K562 (cell line): ENCODE results near the gene FAM149B1. TPM values are rescaled to one million over a fixed set of nuclear protein-coding genes. Genes with fewer than 3 reads are reported as not detected.

Source experiments
- ATAC-seq: fragments of 200-7000 bp; cut with Tn5 transposase; 3 replicates; pipeline ENCODE4 v1.9.1; 2020; ENCODE audit warnings: moderate library complexity
- BruUV-seq: library from RNA; stranded (reverse); fragments of 400-500 nt; replicated peaks from 2 replicates; lab custom pipeline; 2021; lab: Mats Ljungman, UMichigan
- CTCF ChIA-PET: fragments of 300-600 bp; formaldehyde crosslinking; extraction: SDS; loops from one replicate; lab custom pipeline; 2021; ENCODE audit warnings: low intra/inter-chr PET ratio; lab: Yijun Ruan, JAX
- POLR2A ChIA-PET: fragments of 300-600, 350-650 bp; sonication (Branson Sonifier 250); formaldehyde crosslinking; extraction: SDS; loops from one replicate; lab custom pipeline; 2021; ENCODE audit warnings: antibody characterized with exemption, inconsistent platforms; lab: Yijun Ruan, JAX
- DNase-seq, 4 experiments: peaks; one replicate each; pipeline versions ENCODE4 v3.0.0 to v3.0.0-alpha.2; 2011 to 2018; ENCODE audit warnings: low spot score in 3 of 4, mixed read lengths in 3 of 4; ENCODE audit errors: extremely low read depth in 1 of 4
- FAIRE-seq: peaks from 2 replicates; lab custom pipeline; 2011; peaks lifted over from hg19 to GRCh38; lab: Jason Lieb, UNC
- H2AFZ ChIP-seq: 2 replicates; pipeline ENCODE4 v1.6.0; 2011; ENCODE audit warnings: low read depth, low read length, control low read depth, inconsistent platforms
- H3K27ac ChIP-seq: fragments of 200-600 bp; 3 replicates; pipeline ENCODE4 v1.8.0; 2011; ENCODE audit warnings: low read depth, mild to moderate bottlenecking, control low read depth, inconsistent platforms, low read length, moderate library complexity, mixed read lengths; ENCODE audit errors: extremely low read depth
- H3K27me3 ChIP-seq, 2 experiments: fragments of 300-600 bp in 1 of 2; 2 replicates in 1 of 2; 3 replicates in 1 of 2; pipeline versions ENCODE4 v1.6.0 to v1.8.0; 2011; ENCODE audit warnings: inconsistent platforms in 2 of 2, low read length in 2 of 2, mild to moderate bottlenecking in 1 of 2, mixed read lengths in 1 of 2, moderate library complexity in 1 of 2; ENCODE audit not compliant: control insufficient read depth in 2 of 2, insufficient read depth in 2 of 2
- H3K36me3 ChIP-seq: fragments of 300-600 bp; 3 replicates; pipeline ENCODE4 v1.8.0; 2011; ENCODE audit warnings: mild to moderate bottlenecking, low read length, inconsistent platforms; ENCODE audit not compliant: control insufficient read depth, insufficient read depth
- H3K4me1 ChIP-seq, 2 experiments: fragments of 200-600 bp in 1 of 2; replicated peaks in 1 of 2; 2 replicates in 1 of 2; 3 replicates in 1 of 2; pipeline versions ENCODE4 v1.5.1 to v1.8.0; 2011; ENCODE audit warnings: inconsistent platforms in 2 of 2, low read length in 2 of 2, mild to moderate bottlenecking in 1 of 2, mixed read lengths in 1 of 2, moderate library complexity in 1 of 2; ENCODE audit not compliant: control insufficient read depth in 2 of 2, insufficient read depth in 2 of 2
- H3K4me2 ChIP-seq: 2 replicates; pipeline ENCODE4 v1.6.1; 2011; ENCODE audit warnings: low read length, control low read depth, inconsistent platforms, mixed read lengths; ENCODE audit not compliant: insufficient read depth
- H3K4me3 ChIP-seq: fragments of 200-600 bp; sonication (generic), shearing (Covaris generic); 2 replicates; pipeline ENCODE4 v1.5.1; 2016; ENCODE audit warnings: control low read depth, inconsistent platforms
- H3K79me2 ChIP-seq: fragments of 200-600 bp; 3 replicates; pipeline ENCODE4 v1.8.0; 2011; ENCODE audit warnings: low read length, inconsistent platforms; ENCODE audit not compliant: control insufficient read depth, insufficient read depth
- H3K9ac ChIP-seq, 2 experiments: 2 replicates each; pipeline versions ENCODE4 v1.6.0 to v1.6.1; 2011; ENCODE audit warnings: low read depth in 2 of 2, low read length in 2 of 2, control low read depth in 1 of 2, inconsistent platforms in 1 of 2, mild to moderate bottlenecking in 1 of 2, mixed read lengths in 1 of 2; ENCODE audit not compliant: insufficient read depth in 1 of 2
- H3K9me1 ChIP-seq: one replicate; pipeline ENCODE4 v1.6.0; 2011; ENCODE audit warnings: inconsistent platforms, mild to moderate bottlenecking, low read length, moderate library complexity; ENCODE audit not compliant: control insufficient read depth, insufficient read depth
- H3K9me3 ChIP-seq: replicated peaks from 2 replicates; pipeline ENCODE4 v1.5.1; 2011; ENCODE audit warnings: low read depth, low read length, inconsistent platforms; ENCODE audit not compliant: control insufficient read depth, insufficient read depth
- H4K20me1 ChIP-seq: replicated peaks from 2 replicates; pipeline ENCODE4 v1.6.1; 2011; ENCODE audit warnings: low read length, inconsistent platforms, mixed read lengths; ENCODE audit not compliant: control insufficient read depth, insufficient read depth
- CHD4 ChIP-seq: fragments of 200-600 bp; sonication (generic); IDR thresholded peaks from 3 replicates; pipeline ENCODE4 v1.6.1; 2012; ENCODE audit warnings: low read depth, mild to moderate bottlenecking, mixed read lengths, low read length, inconsistent platforms; ENCODE audit not compliant: insufficient read depth, insufficient replicate concordance, poor library complexity, severe bottlenecking
- COPS2 ChIP-seq: fragments of 450-650 bp; conservative IDR thresholded peaks from 2 replicates; pipeline ENCODE4 v1.6.1; 2016; ENCODE audit warnings: mild to moderate bottlenecking, moderate library complexity
- CREB3L1 ChIP-seq: fragments of 450-650 bp; IDR thresholded peaks from 2 replicates; pipeline ENCODE4 v1.6.1; 2014; ENCODE audit warnings: low read depth, mild to moderate bottlenecking, moderate library complexity, borderline replicate concordance
- KAT7 ChIP-seq: sonication (generic); formaldehyde crosslinking; IDR thresholded peaks from 2 replicates; pipeline ENCODE4 v1.8.0; 2022; ENCODE audit warnings: missing genetic modification reagents, mild to moderate bottlenecking, borderline replicate concordance
- NFXL1 ChIP-seq: fragments of 450-650 bp; formaldehyde crosslinking; IDR thresholded peaks from 2 replicates; pipeline ENCODE4 v1.4.0; 2021; ENCODE audit warnings: mild to moderate bottlenecking
- PHTF2 ChIP-seq: fragments of 250-450 bp; sonication (Bioruptor Pico); IDR thresholded peaks from 2 replicates; pipeline ENCODE4 v1.5.0; 2021; ENCODE audit warnings: mild to moderate bottlenecking
- POLR3G ChIP-seq: IDR thresholded peaks from 2 replicates; pipeline ENCODE4 v1.6.1; 2011; ENCODE audit not compliant: insufficient read length, insufficient replicate concordance; ENCODE audit errors: extremely low read depth
- RFX5 ChIP-seq: IDR thresholded peaks from 2 replicates; pipeline ENCODE4 v1.6.1; 2011; ENCODE audit warnings: low read depth, mild to moderate bottlenecking, improper control_type of control experiment, low read length
- SLC30A9 ChIP-seq: fragments of 250-450 bp; sonication (Bioruptor Pico); IDR thresholded peaks from 2 replicates; pipeline ENCODE4 v1.8.0; 2022; ENCODE audit warnings: mild to moderate bottlenecking, moderate library complexity
- SNIP1 ChIP-seq: fragments of 450-650 bp; IDR thresholded peaks from 2 replicates; pipeline ENCODE4 v1.7.1; 2017; ENCODE audit warnings: low read depth, mild to moderate bottlenecking
- STAT5A ChIP-seq: IDR thresholded peaks from 2 replicates; pipeline ENCODE4 v1.6.1; 2012; ENCODE audit warnings: low read length, inconsistent platforms, borderline replicate concordance
- ZNF41 ChIP-seq: fragments of 250-450 bp; sonication (Bioruptor Pico); conservative IDR thresholded peaks from 2 replicates; pipeline ENCODE4 v1.4.0; 2020; ENCODE audit warnings: mild to moderate bottlenecking
- ZNF445 ChIP-seq: fragments of 250-450 bp; sonication (Bioruptor Pico); IDR thresholded peaks from 2 replicates; pipeline ENCODE4 v1.4.0; 2020; ENCODE audit warnings: low read depth, mild to moderate bottlenecking, moderate library complexity
- ZNF76 ChIP-seq: fragments of 250-450 bp; sonication (Bioruptor Pico); IDR thresholded peaks from 2 replicates; pipeline ENCODE4 v1.4.0; 2020; ENCODE audit warnings: mild to moderate bottlenecking, moderate library complexity, borderline replicate concordance
- WGBS: fragments of 100-300 bp; shearing (Covaris generic); methylation state at CpG from one replicate; pipeline ENCODE4 v1.1.6; 2016; ENCODE audit warnings: low coverage, mixed read lengths; ENCODE audit not compliant: insufficient coverage; ENCODE audit errors: missing lambda C conversion rate; 5-methylcytosine and 5-hydroxymethylcytosine counted together
- in situ Hi-C: fragments of 300-500 bp; cut with MboI; formaldehyde crosslinking; loops from 4 replicates; pipeline ENCODE4 v1.15.0; 2018; ENCODE audit warnings: inconsistent platforms, mixed read lengths
- intact Hi-C: fragments of 100-400 bp; cut with micrococcal nuclease; formaldehyde crosslinking; loops from 2 replicates; pipeline ENCODE4 v1.14.2; 2022
- polyA plus RNA-seq, 8 experiments: library from polyadenylated mRNA; depleted of rRNA in 4 of 8; stranded (reverse) in 5 of 8; unstranded in 3 of 8; fragments of >200 nt; fragmentation: Nextera tagmentation in 2 of 8; fragmentation: Illumina TruSeq in 1 of 8; extraction: Ambion mirVana in 2 of 8; extraction: Trizol in 1 of 8; gene quantifications; 2 replicates each; pipeline versions ENCODE4 v1.2.1 to v1.2.3, GENCODE V29; 2011 to 2014; ENCODE audit warnings: inconsistent platforms in 1 of 8, missing spikeins in 1 of 8
- total RNA-seq, 7 experiments: library from RNA; depleted of rRNA in 6 of 7; stranded (reverse); fragments of >200 nt in 6 of 7; fragmentation: Illumina TruSeq in 2 of 7; extraction: Trizol in 2 of 7; gene quantifications; 2 replicates each; pipeline versions ENCODE4 v1.2.1 to v1.2.3, GENCODE V29; 2011 to 2021; ENCODE audit warnings: low replicate concordance in 1 of 7
- TF ChIP-seq, protein P1 (sequence below): IDR thresholded peaks from 3 replicates; pipeline ENCODE4 v1.6.1; 2011; ENCODE audit warnings: borderline replicate concordance, mild to moderate bottlenecking; ENCODE audit not compliant: insufficient read length, insufficient read depth

Gene FAM149B1
- total and polyA plus RNA-seq, 9 of the 15 experiments (the other 6 are each of a cell fraction or from before 2014, with no cell fraction given), result 4.2 to 18.5 (median 9.3) TPM

- Histone ChIP-seq H4K20me1 (no peaks in the 10 kb centered on the region), H3K36me3 (no peaks in the 10 kb centered on the region), H3K4me3 (no peak overlapping the region), H3K27ac (no peak overlapping the region), H3K79me2 (no peaks in the 10 kb centered on the region), H3K27me3 (no peaks in the 10 kb centered on the region), H3K9me1 (no peaks in the 10 kb centered on the region), H3K4me1 (peaks cover 0 to 15% of the 10 kb centered on the region in 2 experiments; a peak in 3 of 5 replicates), H3K9ac (no peak overlapping the region)
- ChIA-PET CTCF (no interaction called here), POLR2A (no interaction called here)
- intact Hi-C loops, result no loop called here
- in situ Hi-C loops, result no loop called here
- no peak for DNase-seq
- BruUV-seq, result no TSS peak
- TF ChIP-seq PHTF2 (CRISPR knock-in tag), result no peak
- no peak for TF ChIP-seq CHD4
- no peak for TF ChIP-seq POLR3G
- no peak for TF ChIP-seq RFX5
- no peak for TF ChIP-seq SLC30A9 (CRISPR knock-in tag)
- TF ChIP-seq SNIP1, result no peak
- no peak for TF ChIP-seq ZNF445 (CRISPR knock-in tag)
- no peak for TF ChIP-seq COPS2
- no peak for TF ChIP-seq ZNF41 (CRISPR knock-in tag)
- TF ChIP-seq STAT5A, result no peak
- TF ChIP-seq NFXL1, result no peak
- TF ChIP-seq ZNF76 (CRISPR knock-in tag), result no peak
- no peak for TF ChIP-seq CREB3L1
- TF ChIP-seq, protein P1, sequence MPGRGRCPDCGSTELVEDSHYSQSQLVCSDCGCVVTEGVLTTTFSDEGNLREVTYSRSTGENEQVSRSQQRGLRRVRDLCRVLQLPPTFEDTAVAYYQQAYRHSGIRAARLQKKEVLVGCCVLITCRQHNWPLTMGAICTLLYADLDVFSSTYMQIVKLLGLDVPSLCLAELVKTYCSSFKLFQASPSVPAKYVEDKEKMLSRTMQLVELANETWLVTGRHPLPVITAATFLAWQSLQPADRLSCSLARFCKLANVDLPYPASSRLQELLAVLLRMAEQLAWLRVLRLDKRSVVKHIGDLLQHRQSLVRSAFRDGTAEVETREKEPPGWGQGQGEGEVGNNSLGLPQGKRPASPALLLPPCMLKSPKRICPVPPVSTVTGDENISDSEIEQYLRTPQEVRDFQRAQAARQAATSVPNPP, result no peak
- TF ChIP-seq KAT7 (CRISPR knock-in tag), result no peak
- TF ChIP-seq, all 486 proteins: peak for 0
- H2AFZ ChIP-seq, result no peak overlapping the region
- WGBS, result 24% methylated on average over 1 of the region's 1 CpG
- FAIRE-seq (peak; percentile 6), ATAC-seq (no peak)
- H3K4me2 ChIP-seq, result no peak overlapping the region
- H3K9me3 ChIP-seq, result no peaks in the 10 kb centered on the region
Measured at GRCh38 chr10:73186266-73186665, 18.3 kb downstream of the FAM149B1 start.
